DOHH2 (cell line): ENCODE results near the gene ONECUT1.

Source experiments
- H3F3A ChIP-seq: fragments of 200-600 bp; sonication (generic), shearing (Covaris generic); 2 replicates; pipeline ENCODE4 v1.6.0; 2016; ENCODE audit warnings: antibody characterized with exemption, mild to moderate bottlenecking; ENCODE audit not compliant: control insufficient read depth, insufficient read depth
- H3K27ac ChIP-seq: fragments of 200-600 bp; sonication (generic); 2 replicates; pipeline ENCODE4 v1.5.1; 2014; ENCODE audit warnings: low read depth, mild to moderate bottlenecking, low read length, moderate library complexity
- H3K27me3 ChIP-seq: fragments of 200-600 bp; sonication (generic); 2 replicates; pipeline ENCODE4 v1.6.1; 2014; ENCODE audit warnings: mild to moderate bottlenecking, low read length, mixed read lengths; ENCODE audit not compliant: control insufficient read depth
- H3K36me3 ChIP-seq: fragments of 200-600 bp; sonication (generic); 2 replicates; pipeline ENCODE4 v1.6.1; 2014; ENCODE audit warnings: mild to moderate bottlenecking, low read length, moderate library complexity, mixed read lengths; ENCODE audit not compliant: control insufficient read depth
- H3K4me1 ChIP-seq: fragments of 200-600 bp; sonication (generic); 2 replicates; pipeline ENCODE4 v1.6.1; 2014; ENCODE audit warnings: mild to moderate bottlenecking, low read length, mixed read lengths; ENCODE audit not compliant: control insufficient read depth
- H3K4me2 ChIP-seq: fragments of 200-600 bp; sonication (generic); 2 replicates; pipeline ENCODE4 v1.6.0; 2014; ENCODE audit warnings: mild to moderate bottlenecking, low read length, moderate library complexity
- H3K4me3 ChIP-seq: fragments of 200-600 bp; sonication (generic); 2 replicates; pipeline ENCODE4 v1.5.1; 2014; ENCODE audit warnings: mild to moderate bottlenecking, low read length, mixed read lengths
- H3K79me2 ChIP-seq: fragments of 200-600 bp; sonication (generic); 2 replicates; pipeline ENCODE4 v1.6.1; 2014; ENCODE audit warnings: mild to moderate bottlenecking, low read length, mixed read lengths; ENCODE audit not compliant: control insufficient read depth
- H3K9me2 ChIP-seq: fragments of 200-600 bp; sonication (generic); replicated peaks from 2 replicates; pipeline ENCODE4 v1.6.1; 2014; ENCODE audit warnings: mild to moderate bottlenecking, low read length, mixed read lengths; ENCODE audit not compliant: control insufficient read depth
- H3K9me3 ChIP-seq: fragments of 200-600 bp; sonication (generic); 2 replicates; pipeline ENCODE4 v1.6.1; 2014; ENCODE audit warnings: antibody characterized with exemption, low read length, mixed read lengths; ENCODE audit not compliant: control insufficient read depth, insufficient read depth
- H4K20me1 ChIP-seq: fragments of 200-600 bp; sonication (generic); 2 replicates; pipeline ENCODE4 v1.6.0; 2014; ENCODE audit warnings: low read depth, mild to moderate bottlenecking, antibody characterized with exemption, low read length, moderate library complexity; ENCODE audit not compliant: control insufficient read depth, insufficient read depth
- EZH2phosphoT487 ChIP-seq: fragments of 200-600 bp; sonication (generic); IDR thresholded peaks from 2 replicates; pipeline ENCODE4 v1.6.1; 2017; ENCODE audit warnings: borderline replicate concordance, mild to moderate bottlenecking, antibody characterized with exemption, low read length, moderate library complexity, mixed read lengths
- TF ChIP-seq, protein P1 (sequence below): fragments of 200-600 bp; sonication (generic); IDR thresholded peaks from one replicate; pipeline ENCODE4 v1.5.1; 2014; ENCODE audit warnings: antibody characterized with exemption, mild to moderate bottlenecking, low read depth, low read length; ENCODE audit not compliant: poor library complexity, severe bottlenecking

Gene ONECUT1

DNA sequence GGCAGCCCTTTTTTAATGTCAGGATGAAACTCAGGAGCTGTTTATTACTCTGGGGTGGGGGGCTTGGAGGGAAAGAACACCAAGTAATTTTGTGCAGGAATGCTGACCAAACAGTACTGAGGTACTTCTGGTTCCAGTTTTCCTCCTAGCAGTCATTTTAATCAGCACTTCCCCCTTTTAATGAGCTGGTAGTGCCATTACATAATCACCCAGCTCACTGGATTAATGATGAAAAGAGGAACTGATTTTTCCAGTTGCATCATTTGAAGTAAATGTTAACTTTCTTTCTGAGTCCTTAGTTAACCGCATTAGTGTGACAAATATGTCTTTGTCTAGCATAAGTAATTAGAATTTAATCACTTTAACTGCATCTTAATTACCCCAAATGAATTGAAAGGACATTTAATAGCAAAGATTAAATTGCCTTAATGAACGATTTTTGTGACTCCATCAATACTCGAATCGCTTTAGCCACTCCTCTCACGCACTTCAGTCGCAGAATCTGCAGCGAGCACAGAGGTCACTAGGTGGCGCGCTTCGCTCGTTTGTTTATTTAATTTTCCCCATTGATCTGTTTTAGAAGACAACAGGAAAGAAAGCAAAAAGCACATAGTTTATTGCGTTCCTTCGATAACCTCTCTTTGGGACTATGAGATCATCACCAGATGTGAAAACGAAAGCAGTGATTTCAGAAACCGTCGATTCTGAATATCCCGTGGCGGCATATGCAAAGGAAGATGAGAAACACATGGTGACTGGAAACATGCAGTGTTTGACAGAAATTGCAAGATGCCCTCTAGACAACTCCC is 9.8 kb downstream of the ONECUT1 start:
- no peaks in the 10 kb centered on the region for H3K79me2 ChIP-seq
- H4K20me1 ChIP-seq: no peaks in the 10 kb centered on the region
- peak overlapping the region; percentile 34 for H3K4me3 ChIP-seq
- H3K27me3 ChIP-seq: peaks cover 45% of the 10 kb centered on the region
- H3F3A ChIP-seq: no peaks in the 10 kb centered on the region
- H3K36me3 ChIP-seq: no peaks in the 10 kb centered on the region
- TF ChIP-seq EZH2phosphoT487: no peak
- TF ChIP-seq, protein P1, sequence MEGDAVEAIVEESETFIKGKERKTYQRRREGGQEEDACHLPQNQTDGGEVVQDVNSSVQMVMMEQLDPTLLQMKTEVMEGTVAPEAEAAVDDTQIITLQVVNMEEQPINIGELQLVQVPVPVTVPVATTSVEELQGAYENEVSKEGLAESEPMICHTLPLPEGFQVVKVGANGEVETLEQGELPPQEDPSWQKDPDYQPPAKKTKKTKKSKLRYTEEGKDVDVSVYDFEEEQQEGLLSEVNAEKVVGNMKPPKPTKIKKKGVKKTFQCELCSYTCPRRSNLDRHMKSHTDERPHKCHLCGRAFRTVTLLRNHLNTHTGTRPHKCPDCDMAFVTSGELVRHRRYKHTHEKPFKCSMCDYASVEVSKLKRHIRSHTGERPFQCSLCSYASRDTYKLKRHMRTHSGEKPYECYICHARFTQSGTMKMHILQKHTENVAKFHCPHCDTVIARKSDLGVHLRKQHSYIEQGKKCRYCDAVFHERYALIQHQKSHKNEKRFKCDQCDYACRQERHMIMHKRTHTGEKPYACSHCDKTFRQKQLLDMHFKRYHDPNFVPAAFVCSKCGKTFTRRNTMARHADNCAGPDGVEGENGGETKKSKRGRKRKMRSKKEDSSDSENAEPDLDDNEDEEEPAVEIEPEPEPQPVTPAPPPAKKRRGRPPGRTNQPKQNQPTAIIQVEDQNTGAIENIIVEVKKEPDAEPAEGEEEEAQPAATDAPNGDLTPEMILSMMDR: peak; percentile 98
- no peak overlapping the region for H3K27ac ChIP-seq
- peak overlapping the region; percentile 44 for H3K4me2 ChIP-seq
- H3K4me1 ChIP-seq: peaks cover 10% of the 10 kb centered on the region
- no peaks in the 10 kb centered on the region for H3K9me3 ChIP-seq
- H3K9me2 ChIP-seq: no peaks in the 10 kb centered on the region

DNA sequence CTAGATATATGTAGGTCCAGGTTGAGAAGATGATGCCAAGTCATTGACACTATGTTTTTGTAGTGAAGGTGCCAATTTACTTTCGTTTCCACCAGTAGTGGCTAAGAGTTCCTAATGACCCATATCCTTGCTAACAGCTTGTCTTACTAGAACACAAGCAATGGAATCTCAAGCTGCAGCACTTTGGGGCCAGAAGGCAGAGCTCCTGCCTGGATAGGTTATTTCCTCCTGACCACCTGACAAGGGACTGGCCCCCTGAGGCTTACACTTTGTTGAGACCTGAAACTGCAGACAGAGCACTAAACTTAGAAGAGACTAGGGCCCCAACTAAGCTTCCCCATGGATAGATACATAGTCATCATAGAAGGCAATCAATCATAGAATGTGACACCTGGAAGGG is 11.7 kb downstream of the ONECUT1 start:
- H3F3A ChIP-seq: no peaks in the 10 kb centered on the region
- peaks cover 35% of the 10 kb centered on the region for H3K27me3 ChIP-seq

DNA sequence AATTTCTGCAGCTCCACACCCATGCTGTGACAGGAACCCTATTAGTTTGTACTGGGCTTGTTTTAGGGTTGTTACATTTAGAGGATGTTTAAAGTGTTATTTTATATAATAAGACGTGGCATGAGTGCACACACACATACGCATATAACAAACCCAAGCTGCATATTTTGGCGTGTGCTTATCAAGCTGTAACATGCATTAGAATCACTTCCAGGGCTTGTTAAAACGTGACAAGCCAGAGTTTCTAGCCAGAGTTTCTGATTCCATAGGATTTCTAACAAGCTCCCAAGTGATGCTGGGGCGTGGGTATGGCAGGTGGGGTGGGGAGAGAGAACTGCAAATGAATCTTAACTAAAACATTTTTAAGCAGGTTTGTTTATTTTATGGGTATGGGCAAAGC is 17.4 kb downstream of the ONECUT1 start:
- no peaks in the 10 kb centered on the region for H3K4me1 ChIP-seq
- no peaks in the 10 kb centered on the region for H3K9me3 ChIP-seq
- H4K20me1 ChIP-seq: no peaks in the 10 kb centered on the region
- H3F3A ChIP-seq: no peaks in the 10 kb centered on the region
- H3K36me3 ChIP-seq: no peaks in the 10 kb centered on the region
- TF ChIP-seq EZH2phosphoT487: no peak
- TF ChIP-seq, protein P1: no peak
- no peaks in the 10 kb centered on the region for H3K79me2 ChIP-seq
- no peak overlapping the region for H3K27ac ChIP-seq
- no peak overlapping the region for H3K4me3 ChIP-seq
- H3K4me2 ChIP-seq: no peak overlapping the region
- no peaks in the 10 kb centered on the region for H3K9me2 ChIP-seq
- H3K27me3 ChIP-seq: peaks cover 27% of the 10 kb centered on the region

More for the DNA sequence above, 11.7 kb downstream of the ONECUT1 start:
- Histone ChIP-seq H3K4me3 (no peak overlapping the region), H4K20me1 (no peaks in the 10 kb centered on the region), H3K9me3 (no peaks in the 10 kb centered on the region), H3K27ac (no peak overlapping the region), H3K4me2 (no peak overlapping the region), H3K36me3 (no peaks in the 10 kb centered on the region), H3K79me2 (no peaks in the 10 kb centered on the region), H3K4me1 (peaks cover 10% of the 10 kb centered on the region), H3K9me2 (no peaks in the 10 kb centered on the region)
- no peak for TF ChIP-seq EZH2phosphoT487
- TF ChIP-seq, protein P1: no peak
